ENCODE data around the gene RESF1.

The RESF1 gene

GRCh38 chr12:31999692-32000091 lies 40.5 kb downstream of the RESF1 start:
- no peak for DNase-seq (ENCODE audit: low read depth)
- H3K4me3 ChIP-seq (ENCODE audit: low read length): no peak overlapping the region
- no peak for TF ChIP-seq CTCF (conservative IDR thresholded peaks at IDR 0.05; ENCODE audit: low read length)

GRCh38 chr12:32000373-32001005 lies 41.3 kb downstream of the RESF1 start:
- no peak for DNase-seq (ENCODE audit: low read depth)
- TF ChIP-seq CTCF (conservative IDR thresholded peaks at IDR 0.05; ENCODE audit: low read length): no peak
- H3K4me3 ChIP-seq (ENCODE audit: low read length): no peak overlapping the region

GRCh38 chr12:32002848-32003493 lies 43.8 kb downstream of the RESF1 start:
- H3K4me3 ChIP-seq (ENCODE audit: low read length): no peak overlapping the region
- no peak for TF ChIP-seq CTCF (conservative IDR thresholded peaks at IDR 0.05; ENCODE audit: low read length)
- DNase-seq (ENCODE audit: low read depth): peak; percentile 66

GRCh38 chr12:32003654-32004053 lies 44.4 kb downstream of the RESF1 start:
- no peak for TF ChIP-seq CTCF (conservative IDR thresholded peaks at IDR 0.05; ENCODE audit: low read length)
- no peak overlapping the region for H3K4me3 ChIP-seq (ENCODE audit: low read length)
- no peak for DNase-seq (ENCODE audit: low read depth)

GRCh38 chr12:32005496-32006125 lies 46.4 kb downstream of the RESF1 start:
- H3K4me3 ChIP-seq (ENCODE audit: low read length): no peak overlapping the region
- DNase-seq (ENCODE audit: low read depth): no peak
- no peak for TF ChIP-seq CTCF (conservative IDR thresholded peaks at IDR 0.05; ENCODE audit: low read length)
